Measurements from ENCODE around the gene CDCP1.
A peak's percentile ranks its signal among the peaks of the same experiment; 100 is the strongest.
"Not testable (repeated sequence)": the region's sequence is repeated elsewhere in the genome, so short reads cannot be mapped to it uniquely, and the experiment has no call there.

The CDCP1 gene

DNA sequence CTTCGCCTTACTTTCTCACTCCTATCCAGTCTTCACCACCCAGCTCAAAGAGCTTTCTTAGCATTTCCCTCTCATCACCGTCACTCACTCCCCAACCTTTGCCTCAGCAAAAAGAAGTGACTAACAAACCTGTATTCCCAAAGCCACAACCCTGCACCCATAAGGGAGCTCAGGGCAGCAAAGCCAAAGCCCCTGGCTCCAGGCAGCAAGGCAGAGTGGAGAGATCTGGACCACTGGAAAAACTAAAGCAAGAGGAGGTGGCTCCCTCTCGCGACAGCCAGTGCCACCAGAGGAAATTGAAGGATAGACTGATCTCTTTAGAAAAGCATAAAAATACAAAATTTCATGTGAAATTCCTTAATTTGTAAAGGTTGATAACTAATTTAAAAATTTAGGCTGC is 25.1 kb upstream of the CDCP1 start:
- no peak for DNase-seq (ENCODE audit: low read depth in 2 of 2)

DNA sequence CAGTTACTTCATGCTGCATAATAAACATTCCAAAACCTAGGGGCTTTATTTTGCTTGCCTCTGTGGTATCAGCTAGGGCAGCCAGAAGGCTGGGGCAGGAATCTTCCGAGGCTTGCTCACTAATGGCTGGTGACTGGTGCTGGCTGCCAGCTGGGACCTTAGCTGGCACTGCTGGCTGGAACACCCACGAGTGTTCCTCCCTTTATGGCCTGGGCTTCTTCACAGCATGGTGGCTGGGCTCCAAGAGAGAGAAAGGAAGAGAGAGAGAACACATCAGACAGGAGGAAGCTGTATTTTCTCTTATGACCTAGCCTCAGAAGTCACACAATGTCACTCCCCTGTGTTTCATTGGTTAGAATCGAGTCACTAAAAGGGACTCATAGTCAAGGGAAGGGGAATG is 23.9 kb upstream of the CDCP1 start:
- DNase-seq (ENCODE audit: low read depth in 2 of 2), result no peak

DNA sequence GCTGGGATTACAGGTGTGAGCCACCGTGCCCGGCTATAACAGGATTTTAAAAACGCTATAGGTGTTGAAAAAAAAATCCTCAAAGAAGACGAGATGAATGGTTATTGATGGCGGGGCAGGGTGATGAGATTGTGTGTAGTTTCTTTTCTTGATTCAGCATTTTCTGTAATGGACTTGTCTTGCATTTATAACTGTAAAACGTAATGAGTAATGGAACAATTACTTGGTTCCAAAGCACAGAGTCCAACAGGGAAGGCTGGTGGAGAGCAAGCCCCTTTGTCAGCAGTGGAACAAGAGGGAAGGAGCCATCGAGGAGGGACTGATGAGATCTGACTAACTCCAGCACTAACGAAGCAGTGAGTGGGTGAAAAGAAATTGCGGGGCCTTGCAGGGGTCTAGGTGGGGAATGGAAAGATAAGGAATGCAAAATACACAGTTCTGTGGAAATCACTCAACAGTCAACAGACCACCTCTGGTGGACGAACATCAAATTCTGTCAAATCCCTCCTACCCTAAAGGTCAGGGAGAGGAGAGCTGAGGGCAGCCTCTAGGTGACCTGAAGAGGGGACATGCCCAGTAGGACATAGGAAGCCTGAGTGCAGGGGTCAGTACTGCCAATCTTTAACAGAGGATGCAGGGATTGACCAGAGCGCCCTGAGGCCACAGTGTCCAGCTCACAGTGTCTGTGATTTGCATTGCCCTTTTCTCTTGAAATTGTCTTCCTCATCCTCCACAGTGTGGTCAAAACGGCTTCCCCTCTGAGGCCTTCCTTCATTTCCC is 23.1 kb upstream of the CDCP1 start:
- no peak for DNase-seq (ENCODE audit: low read depth in 2 of 2)

DNA sequence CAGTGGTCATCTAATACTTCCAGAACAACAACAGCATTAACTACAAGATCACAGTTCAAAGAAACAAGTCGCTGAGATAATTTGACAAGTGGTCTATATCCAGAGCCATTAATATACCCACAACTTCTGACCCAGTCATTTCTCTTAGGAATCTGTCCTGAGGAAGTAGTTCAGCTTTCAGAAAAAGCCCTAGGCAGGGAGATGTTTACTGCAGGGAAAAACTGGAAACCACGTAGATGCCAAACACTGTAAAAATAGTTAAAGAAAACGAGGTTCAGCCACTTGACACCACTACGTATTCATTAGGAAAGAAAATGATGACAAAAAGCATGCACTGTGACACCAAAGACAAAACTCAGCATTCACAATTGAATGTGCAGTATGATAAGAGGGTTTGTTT is 22.3 kb upstream of the CDCP1 start:
- DNase-seq (ENCODE audit: low read depth in 2 of 2), result no peak

GRCh38 chr3:45167011-45167911 is 21.1 kb upstream of the CDCP1 start:
- DNase-seq (ENCODE audit: low read depth in 2 of 2), result peak; percentile 66 to 82

DNA sequence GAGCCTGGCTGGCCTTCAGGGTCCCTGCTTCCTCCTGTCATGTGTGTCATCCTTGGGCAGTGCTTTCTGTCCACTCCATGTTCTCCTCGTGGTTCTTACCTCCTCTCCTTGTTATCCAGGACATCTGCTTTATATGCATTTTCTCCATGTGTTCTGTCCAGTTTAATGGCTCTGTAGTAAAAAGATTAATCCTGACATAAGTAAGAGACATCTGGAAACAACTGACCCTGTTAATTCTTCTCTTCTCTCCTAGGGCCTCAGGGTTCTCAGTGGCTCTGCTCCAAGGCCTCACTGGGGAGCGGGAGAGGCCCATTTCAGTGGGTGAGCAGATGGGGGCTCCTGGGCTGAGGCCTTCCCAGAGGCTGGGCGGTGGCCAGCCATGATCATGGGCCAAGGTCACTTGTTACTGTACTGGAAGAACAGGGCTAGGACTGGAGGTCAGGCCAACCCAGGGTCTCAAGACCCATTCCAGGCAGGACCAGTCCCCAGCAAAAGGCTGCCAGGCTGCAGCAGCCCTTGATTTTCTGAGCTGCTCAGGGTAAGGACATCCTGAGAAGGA is 20.2 kb upstream of the CDCP1 start:
- no peak for DNase-seq (ENCODE audit: low read depth in 2 of 2)

GRCh38 chr3:45165497-45166283 is 19.5 kb upstream of the CDCP1 start:
- no peak for DNase-seq (ENCODE audit: low read depth in 2 of 2)

DNA sequence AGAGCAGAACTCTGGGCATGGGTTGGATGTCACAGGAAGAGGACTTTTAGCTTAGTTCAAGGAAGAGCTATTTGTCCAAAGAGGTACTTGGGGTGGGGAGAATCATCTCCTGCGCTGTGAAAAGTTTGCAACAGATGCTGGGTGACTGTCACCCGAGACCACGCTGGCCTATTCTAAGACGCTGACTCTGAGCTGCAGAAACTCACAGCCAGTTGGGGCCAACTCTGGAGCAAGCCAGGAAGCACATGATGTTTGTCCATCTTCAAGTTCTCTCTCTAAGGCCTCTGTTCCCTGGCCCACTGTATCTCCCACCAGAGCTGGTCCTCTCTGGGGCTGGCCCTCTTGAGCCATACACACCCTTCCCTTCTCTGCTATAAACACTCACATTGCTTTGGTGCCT is 17.9 kb upstream of the CDCP1 start:
- no peak for DNase-seq (ENCODE audit: low read depth in 2 of 2)

- DNase-seq (ENCODE audit: low read depth in 2 of 2), result no peak
Observed at GRCh38 chr3:45163481-45163880, 17.3 kb upstream of the CDCP1 start.

- DNase-seq (ENCODE audit: low read depth in 2 of 2), result no peak
Observed at GRCh38 chr3:45154641-45155147, 8.5 kb upstream of the CDCP1 start.

DNA sequence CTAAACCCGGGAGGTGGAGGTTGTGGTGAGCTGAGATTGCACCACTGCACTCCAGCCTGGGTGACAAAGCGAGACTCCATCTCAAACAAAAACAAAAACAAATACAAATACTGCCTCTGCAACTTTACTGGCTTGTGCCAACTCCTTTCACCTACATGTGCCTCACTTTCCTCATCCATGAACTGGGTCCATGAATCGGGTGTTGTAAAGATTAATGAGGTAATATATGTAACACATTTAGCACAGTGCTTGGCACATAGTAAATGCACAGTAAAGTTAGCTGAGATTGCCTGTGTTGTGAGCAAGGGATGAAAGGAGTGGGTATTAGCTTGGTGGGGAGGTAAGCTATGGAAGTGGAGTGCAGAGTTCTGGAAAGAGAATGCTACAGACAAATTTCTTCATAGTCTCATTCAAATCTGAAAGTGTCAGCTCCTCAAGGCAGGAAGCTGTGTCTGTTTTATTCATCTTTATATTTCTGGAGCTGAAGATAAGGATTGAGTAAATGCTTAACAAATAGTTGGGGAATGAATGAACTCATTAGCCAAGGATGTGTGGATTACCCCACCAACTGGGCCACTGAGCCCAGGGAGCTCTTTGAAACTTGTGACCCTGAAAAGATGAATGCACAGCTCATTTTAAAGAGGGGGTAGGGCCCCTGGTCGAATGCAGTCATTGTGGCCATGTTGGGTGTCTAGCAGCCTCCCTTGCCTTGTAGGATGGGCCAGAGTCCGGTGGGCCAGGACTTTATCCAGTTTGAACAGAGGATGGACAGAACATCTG is 7.7 kb upstream of the CDCP1 start:
- no peak for DNase-seq (ENCODE audit: low read depth in 2 of 2)

- no peak for DNase-seq (ENCODE audit: low read depth in 2 of 2)
Observed at GRCh38 chr3:45152307-45152706, 6.1 kb upstream of the CDCP1 start.

DNA sequence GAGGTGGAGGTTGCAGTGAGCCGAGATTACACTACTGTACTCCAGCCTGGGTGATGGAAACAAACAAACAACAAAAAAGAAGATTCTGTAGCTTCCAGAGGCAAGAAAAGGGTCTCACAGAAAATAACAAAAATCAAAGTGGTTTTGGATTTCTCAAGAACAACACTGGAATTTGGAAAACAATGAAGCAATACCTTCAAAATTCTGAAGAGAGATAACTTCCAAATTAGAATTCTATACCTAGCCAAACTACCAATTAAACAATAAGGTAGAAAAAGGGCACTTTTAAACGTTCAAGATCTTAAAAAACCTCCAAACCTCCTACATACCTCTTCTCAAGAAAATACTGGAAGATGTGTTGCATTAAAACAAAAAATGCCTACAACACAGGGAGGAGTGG is 4.9 kb upstream of the CDCP1 start:
- DNase-seq (ENCODE audit: low read depth in 2 of 2), result no peak

- no peak for DNase-seq (ENCODE audit: low read depth in 2 of 2)
Observed at GRCh38 chr3:45148921-45149320, 2.7 kb upstream of the CDCP1 start.

- no peak for DNase-seq (ENCODE audit: low read depth in 2 of 2)
Observed at GRCh38 chr3:45145223-45145622, 955 bp downstream of the CDCP1 start.

GRCh38 chr3:45143673-45144671 is 2.2 kb downstream of the CDCP1 start:
- no peak for DNase-seq (ENCODE audit: low read depth in 2 of 2)

GRCh38 chr3:45140770-45141155 is 5.4 kb downstream of the CDCP1 start:
- DNase-seq (ENCODE audit: low read depth in 2 of 2), result not testable (repeated sequence)

- DNase-seq (ENCODE audit: low read depth in 2 of 2), result no peak
Observed at GRCh38 chr3:45140141-45140769, 5.9 kb downstream of the CDCP1 start.

All from stimulated activated CD8-positive, alpha-beta memory T cell treated with anti-CD3 and anti-CD28 coated beads, Interleukin-2, amount 100 ng/mL, for 48 hours (primary cell).